Astrocyte of the cerebellum (primary cell): ENCODE data around the gene DAAM1.

Source experiments
- DNase-seq: peaks from one replicate; pipeline ENCODE4 v3.0.0-alpha.2; 2011; ENCODE audit warnings: low read depth
- H3K4me3 ChIP-seq: 2 replicates; pipeline ENCODE4 v1.5.1; 2011; ENCODE audit warnings: mild to moderate bottlenecking, low read depth, low read length, moderate library complexity
- CTCF ChIP-seq: IDR thresholded peaks from 2 replicates; pipeline ENCODE4 v1.5.1; 2012; ENCODE audit warnings: low read length, low read depth, moderate library complexity, mild to moderate bottlenecking; ENCODE audit errors: missing control alignments
- in situ Hi-C: cut with HindIII; loops from 2 replicates; pipeline ENCODE4 v1.10.0; 2017; ENCODE audit warnings: low sequenced_read_pairs

DAAM1 gene

GRCh38 chr14:59281609-59282377, 93.3 kb downstream of the DAAM1 start:
- in situ Hi-C loops = no loop called here
- no peak for TF ChIP-seq CTCF
- H3K4me3 ChIP-seq = no peak overlapping the region
- DNase-seq = no peak

GRCh38 chr14:59282378-59282765, 93.9 kb downstream of the DAAM1 start:
- H3K4me3 ChIP-seq = no peak overlapping the region
- no peak for TF ChIP-seq CTCF
- DNase-seq = no peak
- in situ Hi-C loops = no loop called here

GRCh38 chr14:59283361-59283760, 94.9 kb downstream of the DAAM1 start:
- TF ChIP-seq CTCF = no peak
- DNase-seq = no peak
- in situ Hi-C loops = no loop called here
- H3K4me3 ChIP-seq = no peak overlapping the region

- TF ChIP-seq CTCF = no peak
- in situ Hi-C loops = no loop called here
- DNase-seq = peak; percentile 28
- no peak overlapping the region for H3K4me3 ChIP-seq
Observed at GRCh38 chr14:59284059-59284458, 95.6 kb downstream of the DAAM1 start.

GRCh38 chr14:59292028-59292427, 103.6 kb downstream of the DAAM1 start:
- in situ Hi-C loops = no loop called here
- no peak for DNase-seq
- no peak overlapping the region for H3K4me3 ChIP-seq
- no peak for TF ChIP-seq CTCF

- in situ Hi-C loops = no loop called here
- TF ChIP-seq CTCF = no peak
- DNase-seq = no peak
- H3K4me3 ChIP-seq = no peak overlapping the region
Observed at GRCh38 chr14:59292921-59293534, 104.6 kb downstream of the DAAM1 start.
